Stimulated activated CD4-positive, alpha-beta T cell treated with anti-CD3 and anti-CD28 coated beads, TNF-alpha, amount 100 ng/mL, for 1 hour (primary cell): ENCODE measurements around the gene PPP1R3G.

Experiments
- DNase-seq, 3 donors: peaks; one replicate each; pipeline ENCODE4 v3.0.0-alpha.2; 2020; ENCODE audit warnings: low read depth in 3 of 3, low spot score in 1 of 3

PPP1R3G gene

DNA sequence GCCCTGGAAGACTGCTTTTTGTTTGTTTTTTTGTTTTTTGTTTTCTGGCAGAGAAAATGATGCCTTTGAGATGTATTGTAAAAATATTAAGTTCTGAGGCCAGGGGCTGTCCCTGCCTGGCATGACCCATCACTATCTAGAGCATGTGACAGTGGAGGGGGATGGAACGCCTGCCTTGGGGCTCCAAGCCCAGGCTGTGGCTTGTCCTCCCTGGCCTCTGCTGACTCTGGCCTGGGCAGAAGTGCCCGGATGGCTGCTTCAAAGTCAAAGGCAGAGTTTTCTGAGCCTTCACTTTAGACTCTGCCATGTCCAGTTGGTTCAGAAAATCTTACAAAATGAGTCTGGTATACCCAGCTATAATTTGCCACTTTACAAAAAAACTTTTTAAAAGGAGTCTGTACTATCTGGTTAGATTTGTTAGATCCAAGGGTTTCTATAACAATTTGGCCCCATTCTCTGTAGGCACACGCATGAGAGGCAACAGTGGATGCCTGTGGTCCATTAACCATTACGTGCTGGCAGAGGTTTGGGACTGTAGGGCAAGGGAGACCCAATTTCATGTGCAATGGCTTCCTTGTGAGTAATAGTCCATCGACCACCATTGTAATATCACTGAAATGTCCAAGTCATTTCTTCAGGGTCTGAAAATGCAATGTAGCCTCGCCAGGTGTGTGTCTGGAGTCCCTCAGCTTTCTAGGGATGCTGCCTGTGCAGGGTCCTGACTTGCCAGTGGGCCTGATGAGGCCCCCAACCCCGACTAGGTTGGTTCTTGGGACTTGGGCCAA, 8.3 kb downstream of the PPP1R3G start:
- DNase-seq, result no peak

GRCh38 chr6:5094327-5094726, 9.2 kb downstream of the PPP1R3G start:
- DNase-seq, result no peak

DNA sequence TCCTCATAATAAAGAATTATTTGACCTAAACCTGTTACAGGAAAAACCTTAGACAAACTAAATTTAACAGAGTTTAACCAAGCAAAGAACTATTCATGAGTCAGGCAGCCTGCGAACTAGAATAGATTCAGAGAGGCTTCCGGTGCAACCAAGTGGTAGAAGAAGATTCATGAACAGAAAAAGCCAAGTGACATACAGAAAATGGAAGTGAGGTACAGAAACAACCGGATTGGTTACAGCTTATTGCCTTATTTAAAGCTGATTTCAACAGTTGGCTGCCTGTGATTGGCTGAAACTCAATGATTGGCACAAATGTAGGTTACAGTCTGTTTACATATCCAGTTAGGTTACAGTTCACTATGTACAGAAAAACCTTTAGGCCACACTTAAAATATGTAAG, 10.1 kb downstream of the PPP1R3G start:
- DNase-seq, result no peak

- DNase-seq, result no peak
Measured at GRCh38 chr6:5096482-5096881, 11.3 kb downstream of the PPP1R3G start.

DNA sequence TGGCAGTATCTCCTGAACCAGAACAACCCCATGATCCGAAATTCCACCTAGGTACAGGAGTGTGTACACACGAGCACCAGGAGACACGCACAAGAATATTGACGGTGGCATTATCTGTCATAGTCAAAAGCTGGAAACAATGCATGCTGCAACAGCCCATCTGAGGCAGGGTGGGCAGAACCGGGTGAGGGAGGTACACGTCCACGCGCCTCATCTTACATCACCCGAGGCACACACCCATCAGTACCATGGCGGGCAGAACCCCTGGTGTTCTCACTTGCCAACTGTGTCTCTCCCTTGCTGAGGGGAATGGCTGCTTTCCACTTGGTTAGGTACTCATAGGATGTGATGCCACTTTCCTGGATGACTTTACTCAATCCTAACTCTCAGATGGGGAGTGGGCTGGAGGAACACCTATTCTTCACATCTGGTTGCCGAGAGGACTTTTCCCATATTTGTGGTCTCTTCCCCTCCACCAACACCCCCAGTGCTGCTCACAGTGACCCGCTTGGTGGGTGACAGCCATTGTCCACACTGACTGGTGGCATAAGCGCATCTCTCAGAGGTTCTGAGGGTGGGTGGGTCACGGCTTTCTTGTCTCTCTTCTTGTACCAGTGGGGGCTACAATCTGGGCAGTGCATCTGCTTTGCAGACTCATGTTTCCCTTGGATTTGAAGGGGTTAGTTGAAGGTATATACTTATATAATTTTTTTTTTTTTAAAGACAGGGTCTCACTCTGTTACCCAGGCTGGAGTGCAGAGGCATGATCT, 13.5 kb downstream of the PPP1R3G start:
- DNase-seq, result no peak

DNA sequence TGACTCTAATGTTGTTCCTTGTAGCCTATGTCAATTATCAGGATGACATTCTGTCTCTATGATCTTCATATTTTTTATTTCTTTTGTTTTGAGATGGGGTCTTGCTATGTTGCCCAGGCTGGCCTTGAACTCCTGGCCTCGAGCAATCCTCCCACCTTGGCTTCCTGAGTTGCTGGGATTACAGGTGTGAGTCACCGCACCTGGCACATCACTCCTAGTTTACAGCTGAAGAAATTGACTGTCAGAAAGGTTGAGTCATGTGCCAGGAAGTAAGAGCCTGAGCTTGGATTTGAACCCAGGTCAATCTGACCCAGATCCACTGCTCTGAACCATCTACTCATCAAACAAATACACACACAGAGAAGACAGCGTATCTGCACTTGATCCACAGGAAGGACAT, 14.4 kb downstream of the PPP1R3G start:
- DNase-seq, result no peak

- DNase-seq, result no peak
Measured at GRCh38 chr6:5100806-5101205, 15.7 kb downstream of the PPP1R3G start.

- DNase-seq, result no peak
Measured at GRCh38 chr6:5102267-5102970, 17.3 kb downstream of the PPP1R3G start.

- no peak for DNase-seq
Measured at GRCh38 chr6:5103250-5103649, 18.1 kb downstream of the PPP1R3G start.

DNA sequence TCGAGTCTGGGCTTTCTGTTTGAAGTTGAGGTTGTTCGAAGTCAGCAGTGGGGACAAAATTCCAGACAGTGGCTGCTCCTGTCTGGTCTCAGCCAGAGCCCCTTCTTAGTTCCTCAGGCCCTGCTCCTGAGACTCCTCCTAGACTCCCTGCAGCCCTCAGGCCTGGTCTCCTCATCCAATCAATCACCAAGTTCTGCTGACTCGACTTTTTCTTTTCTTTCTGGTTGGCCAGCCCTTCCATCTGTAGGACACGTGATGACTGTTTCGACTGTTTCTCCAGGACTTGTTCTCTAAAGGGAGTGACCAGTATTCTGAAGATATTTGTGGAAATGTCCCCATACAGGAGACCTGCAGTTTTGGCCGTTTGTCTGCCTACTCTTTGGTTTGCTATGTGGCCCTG, 19.5 kb downstream of the PPP1R3G start:
- no peak for DNase-seq

DNA sequence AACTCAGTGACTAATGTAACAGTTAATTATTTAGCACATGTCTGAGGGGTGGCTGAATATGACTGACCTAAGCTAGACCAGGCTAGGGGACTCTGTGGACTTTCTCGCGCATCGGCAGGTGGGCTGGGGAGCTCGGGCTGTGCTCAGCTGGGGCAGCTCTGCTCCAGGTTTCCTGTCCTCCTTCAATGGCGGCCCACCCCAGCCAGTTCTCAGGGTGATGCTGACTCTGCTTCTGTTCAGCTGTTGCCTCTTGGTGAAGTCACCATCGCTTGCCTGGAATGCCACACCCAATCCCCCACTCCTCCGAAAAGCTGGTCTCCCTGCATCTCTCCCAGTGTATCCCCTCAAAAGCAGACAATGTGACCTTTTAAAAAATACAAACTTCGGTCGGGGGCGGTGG, 20.0 kb downstream of the PPP1R3G start:
- no peak for DNase-seq

GRCh38 chr6:5107341-5107740, 22.2 kb downstream of the PPP1R3G start:
- no peak for DNase-seq

DNA sequence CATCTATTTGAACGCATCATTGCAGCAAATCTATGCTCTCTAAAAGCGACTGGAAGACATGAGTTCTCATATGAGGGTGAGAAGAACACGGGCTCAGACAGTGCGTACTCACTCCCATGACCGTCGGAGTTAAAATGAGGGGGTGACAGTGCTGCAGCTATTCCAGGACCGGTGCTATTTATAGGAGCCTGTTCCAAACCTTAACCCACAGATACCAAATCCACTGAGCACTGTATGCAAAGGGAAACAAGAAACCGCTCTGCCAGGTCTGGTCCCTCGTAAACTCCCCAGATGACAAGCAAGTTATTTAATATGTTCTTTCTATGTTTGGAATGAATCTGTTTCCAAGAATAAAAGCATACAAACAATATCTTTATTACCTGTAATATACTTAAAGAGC, 22.9 kb downstream of the PPP1R3G start:
- DNase-seq, result no peak

- no peak for DNase-seq
Measured at GRCh38 chr6:5108536-5109150, 23.5 kb downstream of the PPP1R3G start.

DNA sequence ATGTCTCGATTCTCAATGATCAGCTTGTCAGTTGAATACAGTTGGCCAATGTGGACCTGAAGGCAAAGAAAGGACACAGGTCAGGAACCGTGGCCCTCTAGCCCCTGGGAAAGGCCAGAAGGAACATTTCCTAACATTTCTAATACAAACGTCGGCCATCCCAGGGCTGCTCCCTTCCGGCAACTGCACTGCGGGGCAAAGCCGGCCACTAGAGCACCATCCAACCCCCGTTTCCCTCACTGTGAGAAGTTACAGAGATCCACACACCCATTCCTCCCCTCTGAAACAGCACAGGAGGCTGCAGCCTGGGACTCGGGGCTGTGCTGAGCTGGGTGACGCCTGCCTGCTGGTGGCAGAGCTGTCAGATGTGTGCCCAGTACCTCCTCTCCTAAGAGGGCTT, 24.3 kb downstream of the PPP1R3G start:
- no peak for DNase-seq

GRCh38 chr6:5110246-5110645, 25.1 kb downstream of the PPP1R3G start:
- DNase-seq, result no peak

DNA sequence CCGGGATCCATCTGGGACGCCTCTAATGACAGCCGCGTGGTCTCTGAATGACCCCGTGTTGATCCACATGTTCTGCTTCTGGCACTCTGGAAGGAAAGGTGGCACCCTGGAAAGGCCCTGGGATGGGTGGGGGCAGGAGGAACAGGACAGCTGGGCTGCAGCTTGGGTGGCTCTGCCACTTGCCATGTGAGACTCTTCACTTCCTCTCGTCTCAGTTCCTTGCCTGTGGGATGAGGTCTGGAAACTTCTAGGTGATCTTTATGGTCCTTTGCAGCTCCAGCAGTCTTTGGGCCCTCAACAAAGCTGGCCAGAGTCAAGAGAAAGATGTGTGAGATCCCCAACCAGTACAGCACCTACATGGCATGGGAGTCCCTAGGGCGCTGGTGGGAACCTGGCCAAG, 26.5 kb downstream of the PPP1R3G start:
- DNase-seq, result no peak

GRCh38 chr6:5112066-5112799, 27.1 kb downstream of the PPP1R3G start:
- no peak for DNase-seq

- no peak for DNase-seq
Measured at GRCh38 chr6:5113096-5113495, 28.0 kb downstream of the PPP1R3G start.

- no peak for DNase-seq
Measured at GRCh38 chr6:5115168-5115567, 30.0 kb downstream of the PPP1R3G start.
